Glutamatergic neuron (in vitro differentiated cells): ENCODE results near the gene LPAR2. TPM values are rescaled to one million over a fixed set of nuclear protein-coding genes. Genes with fewer than 3 reads are reported as not detected.

ENCODE experiments used
- DNase-seq: peaks from one replicate; pipeline ENCODE4 v3.0.0; 2022
- H3K27ac Mint-ChIP-seq: one replicate; pipeline ENCODE4 v1.8.0; 2020; ENCODE audit warnings: mild to moderate bottlenecking, mixed read lengths, inconsistent platforms; ENCODE audit not compliant: unreplicated experiment
- H3K27me3 Mint-ChIP-seq: one replicate; pipeline ENCODE4 v1.8.0; 2020; ENCODE audit warnings: mild to moderate bottlenecking, moderate library complexity, mixed read lengths, inconsistent platforms; ENCODE audit not compliant: unreplicated experiment
- H3K36me3 Mint-ChIP-seq: one replicate; pipeline ENCODE4 v1.8.0; 2020; ENCODE audit warnings: mild to moderate bottlenecking, mixed read lengths, inconsistent platforms; ENCODE audit not compliant: unreplicated experiment
- H3K4me1 Mint-ChIP-seq: one replicate; pipeline ENCODE4 v1.8.0; 2020; ENCODE audit warnings: mild to moderate bottlenecking, low read depth, mixed read lengths, inconsistent platforms; ENCODE audit not compliant: unreplicated experiment
- H3K4me3 Mint-ChIP-seq: one replicate; pipeline ENCODE4 v1.8.0; 2020; ENCODE audit warnings: mild to moderate bottlenecking, mixed read lengths, inconsistent platforms; ENCODE audit not compliant: unreplicated experiment
- H3K9me3 Mint-ChIP-seq: one replicate; pipeline ENCODE4 v1.8.0; 2020; ENCODE audit warnings: mild to moderate bottlenecking, moderate library complexity, mixed read lengths, inconsistent platforms; ENCODE audit not compliant: unreplicated experiment
- CTCF ChIP-seq: fragments of 200-600 bp; sonication (generic); IDR thresholded peaks from one replicate; pipeline ENCODE4 v1.5.0; 2021; ENCODE audit not compliant: partially characterized antibody, unreplicated experiment
- total RNA-seq: library from RNA; stranded (reverse); fragmentation: NEBNext Ultra II Directional; extraction: Animal tissue kit (Norgen Biotek cat#: 25700); gene quantifications from one replicate; pipeline ENCODE4 v1.2.1, GENCODE V29; 2021; ENCODE audit not compliant: unreplicated experiment

LPAR2 gene
- total RNA-seq, 1 donor from 2014 or later = 364 TPM

GRCh38 chr19:19592690-19593089 is 35.3 kb downstream of the LPAR2 start:
- H3K36me3 Mint-ChIP-seq = peaks cover 10% of the 10 kb centered on the region
- H3K9me3 Mint-ChIP-seq = peaks cover 4% of the 10 kb centered on the region
- no peak for DNase-seq
- TF ChIP-seq CTCF = no peak
- no peak overlapping the region for H3K27ac Mint-ChIP-seq
- H3K27me3 Mint-ChIP-seq = peaks cover 8% of the 10 kb centered on the region
- no peak overlapping the region for H3K4me3 Mint-ChIP-seq
- H3K4me1 Mint-ChIP-seq = peaks cover 11% of the 10 kb centered on the region

- no peak overlapping the region for H3K27ac Mint-ChIP-seq
- no peak for DNase-seq
- peaks cover 4% of the 10 kb centered on the region for H3K9me3 Mint-ChIP-seq
- peaks cover 4% of the 10 kb centered on the region for H3K36me3 Mint-ChIP-seq
- TF ChIP-seq CTCF = no peak
- peaks cover 6% of the 10 kb centered on the region for H3K27me3 Mint-ChIP-seq
- H3K4me1 Mint-ChIP-seq = peaks cover 10% of the 10 kb centered on the region
- H3K4me3 Mint-ChIP-seq = peak overlapping the region; percentile 25
Observed at GRCh38 chr19:19591133-19591825, 36.7 kb downstream of the LPAR2 start.

GRCh38 chr19:19588546-19588945 is 39.5 kb downstream of the LPAR2 start:
- TF ChIP-seq CTCF = no peak
- peaks cover 4% of the 10 kb centered on the region for H3K36me3 Mint-ChIP-seq
- no peak overlapping the region for H3K27ac Mint-ChIP-seq

GRCh38 chr19:19587771-19588170 is 40.2 kb downstream of the LPAR2 start:
- peaks cover 6% of the 10 kb centered on the region for H3K9me3 Mint-ChIP-seq
- peaks cover 12% of the 10 kb centered on the region for H3K27me3 Mint-ChIP-seq
- peaks cover 19% of the 10 kb centered on the region for H3K4me1 Mint-ChIP-seq
- DNase-seq = no peak
- no peak overlapping the region for H3K4me3 Mint-ChIP-seq
- no peak for TF ChIP-seq CTCF
- H3K36me3 Mint-ChIP-seq = peaks cover 4% of the 10 kb centered on the region
- no peak overlapping the region for H3K27ac Mint-ChIP-seq

More at GRCh38 chr19:19588546-19588945, 39.5 kb downstream of the LPAR2 start:
- no peak for DNase-seq
- Mint-ChIP-seq H3K4me3 (no peak overlapping the region), H3K4me1 (peaks cover 19% of the 10 kb centered on the region), H3K9me3 (peaks cover 6% of the 10 kb centered on the region), H3K27me3 (peaks cover 12% of the 10 kb centered on the region)

- H3K27ac Mint-ChIP-seq = no peak overlapping the region
- DNase-seq = no peak
- H3K4me1 Mint-ChIP-seq = peaks cover 27% of the 10 kb centered on the region
- TF ChIP-seq CTCF = no peak
- no peaks in the 10 kb centered on the region for H3K36me3 Mint-ChIP-seq
- H3K27me3 Mint-ChIP-seq = peaks cover 12% of the 10 kb centered on the region
- H3K9me3 Mint-ChIP-seq = peaks cover 6% of the 10 kb centered on the region
- no peak overlapping the region for H3K4me3 Mint-ChIP-seq
Observed at GRCh38 chr19:19584356-19584755, 43.7 kb downstream of the LPAR2 start.
